Measurements from ENCODE around the gene CDK5.

CDK5 gene

DNA sequence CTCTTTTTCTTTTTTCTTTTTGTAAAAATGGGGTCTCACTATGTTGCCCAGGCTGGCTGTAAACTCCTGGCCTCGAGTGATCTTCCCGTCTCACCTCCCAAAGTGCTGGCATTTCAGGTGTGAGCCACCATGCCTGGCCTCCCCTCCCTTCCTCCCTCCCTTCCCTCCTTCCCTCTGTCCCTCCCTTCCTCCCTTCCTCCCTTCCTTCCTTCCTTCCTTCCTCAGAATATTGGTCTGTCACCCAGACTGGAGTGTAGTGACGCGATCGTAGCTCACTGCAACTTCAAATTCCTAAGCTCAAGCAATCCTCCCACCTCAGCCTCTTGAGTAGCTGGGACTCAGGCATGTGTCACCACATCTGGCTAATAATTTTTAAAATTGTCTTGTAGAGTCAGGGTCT, 37.0 kb upstream of the CDK5 start:
- H3K36me3 ChIP-seq (ENCODE audit: control insufficient read depth in 1 of 2, insufficient read depth in 2 of 2, low read length in 2 of 2) = peaks cover 0 to 8% of the 10 kb centered on the region in 2 donors
- peaks cover 5 to 25% of the 10 kb centered on the region in 2 donors for H3K4me1 ChIP-seq (ENCODE audit: control insufficient read depth in 1 of 2, insufficient read depth in 2 of 2, low read length in 2 of 2)
- H3K9ac ChIP-seq (ENCODE audit: low read depth in 1 of 2, low read length in 2 of 2) = no peak overlapping the region
- no peak overlapping the region for H3K27ac ChIP-seq (ENCODE audit: low read depth, low read length)
- no peaks in the 10 kb centered on the region for H3K9me3 ChIP-seq (ENCODE audit: control insufficient read depth in 1 of 2, low read length in 2 of 2)
- H3K27me3 ChIP-seq (ENCODE audit: control insufficient read depth in 1 of 2, insufficient read depth in 2 of 2, low read length in 2 of 2) = no peaks in the 10 kb centered on the region
- no peak overlapping the region for H3K4me3 ChIP-seq (ENCODE audit: low read depth in 1 of 2, low read length in 2 of 2)

- Histone ChIP-seq H3K4me1 (ENCODE audit: control insufficient read depth in 1 of 2, insufficient read depth in 2 of 2, low read length in 2 of 2) (peaks cover 5 to 34% of the 10 kb centered on the region in 2 donors), H3K9ac (ENCODE audit: low read depth in 1 of 2, low read length in 2 of 2) (no peak overlapping the region), H3K4me3 (ENCODE audit: low read depth in 1 of 2, low read length in 2 of 2) (no peak overlapping the region), H3K27ac (ENCODE audit: low read depth, low read length) (no peak overlapping the region), H3K9me3 (ENCODE audit: control insufficient read depth in 1 of 2, low read length in 2 of 2) (no peaks in the 10 kb centered on the region), H3K27me3 (ENCODE audit: control insufficient read depth in 1 of 2, insufficient read depth in 2 of 2, low read length in 2 of 2) (no peaks in the 10 kb centered on the region), H3K36me3 (ENCODE audit: control insufficient read depth in 1 of 2, insufficient read depth in 2 of 2, low read length in 2 of 2) (peaks cover 0 to 8% of the 10 kb centered on the region in 2 donors)
Observed at GRCh38 chr7:151093748-151094147, 36.1 kb upstream of the CDK5 start.

DNA sequence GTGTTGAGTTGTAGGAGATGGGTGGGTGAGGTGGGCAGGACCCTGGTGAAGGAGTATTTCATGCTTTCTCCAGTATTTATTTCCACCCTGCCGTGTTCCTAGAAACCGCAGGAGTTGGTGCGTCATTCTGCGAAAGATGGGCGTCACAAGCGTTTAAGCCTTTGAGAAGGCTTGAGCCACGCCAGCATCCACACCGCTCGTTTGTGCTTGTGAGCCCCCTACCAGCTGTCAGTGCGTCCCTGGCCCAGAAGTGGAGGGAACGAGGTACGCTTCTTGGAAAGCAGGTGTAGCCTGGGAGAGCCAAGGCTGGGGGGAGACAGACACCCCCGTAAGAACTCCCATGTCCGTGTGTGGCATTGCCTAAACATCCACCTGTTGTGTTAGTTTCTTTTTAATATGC, 34.3 kb upstream of the CDK5 start:
- no peak overlapping the region for H3K9ac ChIP-seq (ENCODE audit: low read depth in 1 of 2, low read length in 2 of 2)
- H3K9me3 ChIP-seq (ENCODE audit: control insufficient read depth in 1 of 2, low read length in 2 of 2) = no peaks in the 10 kb centered on the region
- H3K4me1 ChIP-seq (ENCODE audit: control insufficient read depth in 1 of 2, insufficient read depth in 2 of 2, low read length in 2 of 2) = peaks cover 17 to 46% of the 10 kb centered on the region in 2 donors
- peaks cover 0 to 8% of the 10 kb centered on the region in 2 donors for H3K36me3 ChIP-seq (ENCODE audit: control insufficient read depth in 1 of 2, insufficient read depth in 2 of 2, low read length in 2 of 2)
- H3K27me3 ChIP-seq (ENCODE audit: control insufficient read depth in 1 of 2, insufficient read depth in 2 of 2, low read length in 2 of 2) = no peaks in the 10 kb centered on the region
- H3K4me3 ChIP-seq (ENCODE audit: low read depth in 1 of 2, low read length in 2 of 2) = no peak overlapping the region
- H3K27ac ChIP-seq (ENCODE audit: low read depth, low read length) = no peak overlapping the region

DNA sequence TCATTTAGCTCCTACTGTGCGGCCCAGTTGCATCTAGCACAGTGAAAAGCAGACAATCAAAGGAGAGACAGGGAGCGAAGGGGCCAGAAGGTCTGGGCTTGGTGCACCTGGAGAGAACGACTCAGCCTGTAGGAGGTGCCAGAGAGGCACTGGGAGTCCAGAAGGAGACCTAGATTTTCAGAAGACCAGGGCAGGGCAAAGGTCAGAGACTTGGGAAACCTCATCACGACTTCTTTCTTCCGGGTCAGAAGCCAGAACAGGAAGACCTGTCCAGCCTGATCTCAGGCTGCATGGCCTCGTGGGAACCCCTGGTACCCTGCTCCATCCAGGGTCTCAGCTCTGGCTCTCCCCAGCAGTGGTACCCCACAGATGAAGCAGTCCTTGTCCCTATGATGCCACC, 33.7 kb upstream of the CDK5 start:
- peaks cover 17 to 46% of the 10 kb centered on the region in 2 donors for H3K4me1 ChIP-seq (ENCODE audit: control insufficient read depth in 1 of 2, insufficient read depth in 2 of 2, low read length in 2 of 2)
- H3K27ac ChIP-seq (ENCODE audit: low read depth, low read length) = no peak overlapping the region
- H3K27me3 ChIP-seq (ENCODE audit: control insufficient read depth in 1 of 2, insufficient read depth in 2 of 2, low read length in 2 of 2) = no peaks in the 10 kb centered on the region
- no peaks in the 10 kb centered on the region for H3K9me3 ChIP-seq (ENCODE audit: control insufficient read depth in 1 of 2, low read length in 2 of 2)
- H3K9ac ChIP-seq (ENCODE audit: low read depth in 1 of 2, low read length in 2 of 2) = peak overlapping the region in 1 of 2 donors; percentile 32
- no peak overlapping the region for H3K4me3 ChIP-seq (ENCODE audit: low read depth in 1 of 2, low read length in 2 of 2)
- H3K36me3 ChIP-seq (ENCODE audit: control insufficient read depth in 1 of 2, insufficient read depth in 2 of 2, low read length in 2 of 2) = peaks cover 0 to 8% of the 10 kb centered on the region in 2 donors

DNA sequence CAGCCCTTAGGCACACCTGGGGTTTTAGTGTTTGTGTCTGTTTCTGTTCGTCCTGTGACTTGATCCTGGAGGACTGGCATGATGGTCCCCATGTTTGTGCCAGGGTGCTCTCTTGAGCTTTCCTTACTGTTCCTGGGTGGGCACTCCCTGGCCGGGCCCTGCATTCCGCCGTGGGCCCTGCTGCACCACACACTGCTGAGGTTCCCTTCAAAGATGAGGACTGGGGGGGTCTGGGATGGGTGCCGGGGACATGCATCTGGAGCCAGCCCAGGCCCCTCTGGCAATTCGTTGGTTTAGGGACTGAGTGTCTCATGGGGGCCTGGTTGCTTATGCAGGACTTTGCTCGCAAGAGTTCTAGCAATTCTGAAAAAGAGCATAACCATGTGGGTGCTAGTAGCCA, 33.3 kb upstream of the CDK5 start:
- Histone ChIP-seq H3K36me3 (ENCODE audit: control insufficient read depth in 1 of 2, insufficient read depth in 2 of 2, low read length in 2 of 2) (peaks cover 0 to 8% of the 10 kb centered on the region in 2 donors), H3K9me3 (ENCODE audit: control insufficient read depth in 1 of 2, low read length in 2 of 2) (no peaks in the 10 kb centered on the region), H3K27me3 (ENCODE audit: control insufficient read depth in 1 of 2, insufficient read depth in 2 of 2, low read length in 2 of 2) (no peaks in the 10 kb centered on the region), H3K4me3 (ENCODE audit: low read depth in 1 of 2, low read length in 2 of 2) (no peak overlapping the region), H3K27ac (ENCODE audit: low read depth, low read length) (no peak overlapping the region), H3K4me1 (ENCODE audit: control insufficient read depth in 1 of 2, insufficient read depth in 2 of 2, low read length in 2 of 2) (peaks cover 17 to 46% of the 10 kb centered on the region in 2 donors), H3K9ac (ENCODE audit: low read depth in 1 of 2, low read length in 2 of 2) (peak overlapping the region in 1 of 2 donors; percentile 32)

DNA sequence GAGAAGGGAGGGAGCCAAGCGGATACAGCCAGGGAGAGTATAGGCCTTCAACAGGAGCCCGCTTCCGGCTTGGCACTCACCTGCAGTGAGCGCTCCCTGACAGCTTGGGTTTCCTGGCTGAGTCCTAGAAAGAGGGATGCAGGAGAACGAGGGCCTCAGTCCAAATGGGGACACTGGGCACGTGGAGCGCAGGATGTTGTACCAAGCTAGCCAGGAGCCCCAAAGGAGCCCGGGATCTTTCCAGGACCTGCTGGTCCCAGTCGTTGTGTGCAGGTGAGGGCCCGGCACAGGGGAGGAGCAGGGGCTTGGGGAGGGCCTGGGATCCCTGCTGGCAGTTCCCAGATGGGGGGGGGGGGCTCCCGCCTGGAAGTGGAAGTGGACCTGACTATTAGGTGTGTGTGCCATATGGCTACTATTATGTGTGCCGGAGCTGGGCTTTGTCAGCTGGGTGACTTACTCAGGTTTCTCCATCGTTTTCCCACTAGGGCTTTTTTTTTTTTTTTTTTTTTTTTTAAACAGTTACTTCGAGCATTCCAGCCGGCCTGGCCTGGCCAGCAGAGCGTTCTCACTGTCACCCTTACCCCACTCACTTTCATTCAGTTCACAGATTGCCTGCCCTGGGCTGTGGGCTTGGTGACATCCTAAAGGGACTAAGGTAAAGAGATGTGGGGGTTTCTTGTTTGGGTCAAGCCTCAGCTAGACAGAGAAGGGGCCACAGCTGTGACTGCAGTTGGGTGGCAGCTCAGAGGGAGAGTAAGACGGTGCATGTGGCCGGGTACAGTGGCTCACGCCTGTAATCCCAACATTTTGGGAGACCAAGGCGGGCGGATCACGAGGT, 32.4 kb upstream of the CDK5 start:
- H3K36me3 ChIP-seq (ENCODE audit: control insufficient read depth in 1 of 2, insufficient read depth in 2 of 2, low read length in 2 of 2) = peaks cover 0 to 8% of the 10 kb centered on the region in 2 donors
- H3K4me1 ChIP-seq (ENCODE audit: control insufficient read depth in 1 of 2, insufficient read depth in 2 of 2, low read length in 2 of 2) = peaks cover 17 to 54% of the 10 kb centered on the region in 2 donors
- H3K27ac ChIP-seq (ENCODE audit: low read depth, low read length) = peak overlapping the region; percentile 26
- H3K4me3 ChIP-seq (ENCODE audit: low read depth in 1 of 2, low read length in 2 of 2) = peak overlapping the region in 1 of 2 donors; percentile 7
- peak overlapping the region; percentile 42 to 44 for H3K9ac ChIP-seq (ENCODE audit: low read depth in 1 of 2, low read length in 2 of 2)
- H3K9me3 ChIP-seq (ENCODE audit: control insufficient read depth in 1 of 2, low read length in 2 of 2) = no peaks in the 10 kb centered on the region
- no peaks in the 10 kb centered on the region for H3K27me3 ChIP-seq (ENCODE audit: control insufficient read depth in 1 of 2, insufficient read depth in 2 of 2, low read length in 2 of 2)

DNA sequence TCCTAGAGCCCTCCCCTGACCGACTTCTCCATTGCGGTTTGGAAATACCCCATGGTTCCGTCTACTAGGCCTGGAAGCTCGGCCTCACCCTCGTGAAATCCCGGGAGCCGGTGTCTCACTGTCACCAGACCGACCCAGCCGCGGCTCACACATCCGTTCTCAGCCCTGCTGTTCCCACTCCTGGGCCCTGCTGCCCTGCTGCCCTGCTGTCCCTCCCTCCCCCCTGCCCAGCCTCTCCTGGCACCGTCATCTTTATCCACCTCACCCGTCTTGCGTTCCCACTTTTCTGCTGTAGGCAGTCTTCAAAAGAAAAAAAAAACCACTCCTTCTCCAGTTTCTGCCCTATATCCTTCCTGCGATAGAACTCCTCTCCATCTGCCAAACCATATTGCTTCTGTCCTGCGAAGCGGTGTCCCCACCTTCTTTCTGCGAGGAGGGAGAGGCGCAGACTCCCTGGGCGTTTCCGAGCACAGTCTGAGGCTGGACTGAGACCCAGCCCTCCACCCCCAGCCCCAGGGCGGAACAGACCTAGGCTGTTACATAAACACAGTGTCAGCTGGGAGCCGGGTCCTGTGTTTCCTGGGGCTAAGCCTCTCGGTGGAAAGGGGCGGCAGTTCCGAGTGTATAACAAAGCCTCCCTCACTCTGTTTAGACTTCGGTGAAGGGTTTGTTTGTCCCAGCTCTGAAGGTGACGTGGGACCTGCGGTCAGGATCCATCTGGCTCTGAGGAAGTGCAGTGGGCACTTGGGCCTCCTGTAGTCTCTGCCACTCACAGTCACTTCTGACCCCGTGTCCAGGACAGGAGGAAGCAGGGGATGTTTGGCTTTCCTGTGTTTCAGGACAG, 31.4 kb upstream of the CDK5 start:
- peak overlapping the region; percentile 26 for H3K27ac ChIP-seq (ENCODE audit: low read depth, low read length)

DNA sequence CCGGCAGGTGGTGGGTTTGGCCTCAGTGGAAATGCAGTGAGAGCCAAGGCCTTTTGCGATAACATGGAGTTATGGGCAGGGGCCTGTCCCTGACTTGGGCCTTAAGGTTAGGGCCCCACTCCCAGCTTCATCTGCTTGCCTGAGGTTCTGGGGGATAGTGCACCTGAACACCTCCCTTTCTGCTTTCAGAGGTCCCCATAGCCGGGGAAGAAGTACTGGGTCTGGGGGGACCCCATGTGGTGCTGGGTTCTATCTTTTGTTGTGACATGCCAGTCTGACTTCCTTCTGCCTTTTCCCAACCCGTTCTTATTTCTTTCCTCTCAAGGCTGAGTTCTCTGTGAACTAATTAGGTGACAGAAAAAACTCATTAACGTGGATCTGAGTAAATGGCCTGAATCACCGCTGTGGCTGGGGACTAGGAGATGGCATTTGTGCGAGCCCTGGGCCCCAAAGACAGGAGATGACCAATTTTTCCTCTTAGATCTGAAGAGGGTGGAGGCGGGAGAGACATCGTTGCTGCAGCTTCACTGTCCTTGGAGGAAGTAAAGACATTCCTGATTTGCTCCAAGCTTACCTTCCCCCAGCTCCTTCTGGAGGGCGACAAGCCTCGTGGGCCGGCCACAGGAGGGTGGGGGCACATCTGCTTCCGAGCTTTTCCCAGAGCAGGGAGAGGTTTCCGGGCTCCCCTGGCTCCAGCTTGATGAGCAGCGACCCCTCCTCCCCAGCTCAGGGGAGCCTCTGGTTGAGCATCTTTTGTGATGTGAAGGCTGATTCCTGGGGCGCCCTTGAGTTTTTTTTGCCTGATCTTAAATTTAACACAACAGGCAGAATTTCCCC, 30.5 kb upstream of the CDK5 start:
- H3K9me3 ChIP-seq (ENCODE audit: control insufficient read depth in 1 of 2, low read length in 2 of 2) = no peaks in the 10 kb centered on the region
- peak overlapping the region; percentile 74 to 93 for H3K9ac ChIP-seq (ENCODE audit: low read depth in 1 of 2, low read length in 2 of 2)
- peak overlapping the region; percentile 70 for H3K27ac ChIP-seq (ENCODE audit: low read depth, low read length)
- peaks cover 0 to 5% of the 10 kb centered on the region in 2 donors for H3K36me3 ChIP-seq (ENCODE audit: control insufficient read depth in 1 of 2, insufficient read depth in 2 of 2, low read length in 2 of 2)
- H3K4me1 ChIP-seq (ENCODE audit: control insufficient read depth in 1 of 2, insufficient read depth in 2 of 2, low read length in 2 of 2) = peaks cover 23 to 59% of the 10 kb centered on the region in 2 donors
- peak overlapping the region; percentile 76 to 90 for H3K4me3 ChIP-seq (ENCODE audit: low read depth in 1 of 2, low read length in 2 of 2)
- H3K27me3 ChIP-seq (ENCODE audit: control insufficient read depth in 1 of 2, insufficient read depth in 2 of 2, low read length in 2 of 2) = no peaks in the 10 kb centered on the region

More for the DNA sequence above, 31.4 kb upstream of the CDK5 start:
- Histone ChIP-seq H3K36me3 (ENCODE audit: control insufficient read depth in 1 of 2, insufficient read depth in 2 of 2, low read length in 2 of 2) (peaks cover 0 to 8% of the 10 kb centered on the region in 2 donors), H3K4me1 (ENCODE audit: control insufficient read depth in 1 of 2, insufficient read depth in 2 of 2, low read length in 2 of 2) (peaks cover 18 to 54% of the 10 kb centered on the region in 2 donors), H3K4me3 (ENCODE audit: low read depth in 1 of 2, low read length in 2 of 2) (peak overlapping the region; percentile 32 to 90), H3K9ac (ENCODE audit: low read depth in 1 of 2, low read length in 2 of 2) (peak overlapping the region; percentile 12 to 42), H3K27me3 (ENCODE audit: control insufficient read depth in 1 of 2, insufficient read depth in 2 of 2, low read length in 2 of 2) (no peaks in the 10 kb centered on the region), H3K9me3 (ENCODE audit: control insufficient read depth in 1 of 2, low read length in 2 of 2) (no peaks in the 10 kb centered on the region)

- Histone ChIP-seq H3K4me1 (ENCODE audit: control insufficient read depth in 1 of 2, insufficient read depth in 2 of 2, low read length in 2 of 2) (peaks cover 27 to 60% of the 10 kb centered on the region in 2 donors), H3K9ac (ENCODE audit: low read depth in 1 of 2, low read length in 2 of 2) (peak overlapping the region; percentile 74 to 93), H3K27ac (ENCODE audit: low read depth, low read length) (peak overlapping the region; percentile 70), H3K27me3 (ENCODE audit: control insufficient read depth in 1 of 2, insufficient read depth in 2 of 2, low read length in 2 of 2) (no peaks in the 10 kb centered on the region), H3K4me3 (ENCODE audit: low read depth in 1 of 2, low read length in 2 of 2) (peak overlapping the region; percentile 76 to 90), H3K36me3 (ENCODE audit: control insufficient read depth in 1 of 2, insufficient read depth in 2 of 2, low read length in 2 of 2) (peaks cover 0 to 5% of the 10 kb centered on the region in 2 donors), H3K9me3 (ENCODE audit: control insufficient read depth in 1 of 2, low read length in 2 of 2) (no peaks in the 10 kb centered on the region)
Observed at GRCh38 chr7:151087245-151088018, 29.7 kb upstream of the CDK5 start.
